Natural killer cell (primary cell): ENCODE data around the gene ZSCAN22. TPM values are rescaled to one million over a fixed set of nuclear protein-coding genes. Genes with fewer than 3 reads are reported as not detected.
A peak's percentile ranks its signal among the peaks of the same experiment; 100 is the strongest.

Experiments used
- ATAC-seq, 3 donors: fragments of 150-1000 bp in 2 of 3; fragments of 200-7000 bp in 1 of 3; cut with Tn5 transposase; 1 replicate in 1 of 3; 2 replicates in 2 of 3; pipeline ENCODE4 v1.10.0; 2021; ENCODE audit warnings: mild to moderate bottlenecking in 2 of 3, moderate library complexity in 2 of 3
- DNase-seq, 2 donors: peaks; one replicate each; pipeline versions ENCODE4 v3.0.0 to v3.0.0-alpha.2; 2013 to 2021; ENCODE audit warnings: mixed read lengths in 1 of 2
- H3K27ac ChIP-seq: one replicate; pipeline ENCODE4 v1.5.1; 2013; ENCODE audit warnings: mild to moderate bottlenecking, low read length
- H3K27me3 ChIP-seq: one replicate; pipeline ENCODE4 v1.6.1; 2013; ENCODE audit warnings: low read length; ENCODE audit not compliant: control insufficient read depth, insufficient read depth
- H3K36me3 ChIP-seq: one replicate; pipeline ENCODE4 v1.6.1; 2013; ENCODE audit warnings: low read length; ENCODE audit not compliant: control insufficient read depth, insufficient read depth
- H3K4me1 ChIP-seq: one replicate; pipeline ENCODE4 v1.6.1; 2013; ENCODE audit warnings: low read length; ENCODE audit not compliant: control insufficient read depth, insufficient read depth
- H3K4me3 ChIP-seq: one replicate; pipeline ENCODE4 v1.5.1; 2013; ENCODE audit warnings: low read length
- H3K9me3 ChIP-seq: one replicate; pipeline ENCODE4 v1.6.1; 2013; ENCODE audit warnings: low read length; ENCODE audit not compliant: control insufficient read depth, insufficient read depth
- H3K27ac Mint-ChIP-seq, 2 donors: one replicate each; pipeline ENCODE4 v1.8.0; 2022; ENCODE audit warnings: mild to moderate bottlenecking in 2 of 2, mixed read lengths in 2 of 2, moderate library complexity in 1 of 2
- H3K27me3 Mint-ChIP-seq, 2 donors: one replicate each; pipeline ENCODE4 v1.8.0; 2022; ENCODE audit warnings: low read depth in 2 of 2, mixed read lengths in 2 of 2
- H3K36me3 Mint-ChIP-seq: one replicate; pipeline ENCODE4 v1.8.0; 2022; ENCODE audit warnings: mixed read lengths
- H3K4me1 Mint-ChIP-seq, 2 donors: one replicate each; pipeline ENCODE4 v1.8.0; 2022; ENCODE audit warnings: mixed read lengths in 2 of 2
- H3K4me3 Mint-ChIP-seq: one replicate; pipeline ENCODE4 v1.8.0; 2022; ENCODE audit warnings: mild to moderate bottlenecking, moderate library complexity, mixed read lengths
- H3K9me3 Mint-ChIP-seq, 2 donors: one replicate each; pipeline ENCODE4 v1.8.0; 2022; ENCODE audit warnings: mixed read lengths in 2 of 2
- WGBS: methylation state at CpG from one replicate; pipeline ENCODE4 v1.1.7; 2013; ENCODE audit warnings: missing lambda C conversion rate; ENCODE audit not compliant: insufficient coverage; 5-methylcytosine and 5-hydroxymethylcytosine counted together
- intact Hi-C: fragments of 100-400 bp; cut with micrococcal nuclease; formaldehyde crosslinking; loops from one replicate; pipeline ENCODE4 v1.14.2; 2022
- total RNA-seq, 4 donors: library from RNA; stranded (reverse); fragments of 120-200 nt in 1 of 4; gene quantifications; one replicate each; pipeline versions ENCODE4 v1.2.3 to v1.2.4, GENCODE V29; 2013 to 2022
- TF ChIP-seq, protein P1 (sequence below): fragments of 200-600 bp; IDR thresholded peaks from one replicate; pipeline ENCODE4 v1.8.0; 2022; ENCODE audit warnings: antibody characterized with exemption

The ZSCAN22 gene
- total RNA-seq, 3 donors from 2014 or later (not counting 1 experiment from before 2014, with no cell fraction given): 2.9 to 4.8 (median 3.2) TPM

DNA sequence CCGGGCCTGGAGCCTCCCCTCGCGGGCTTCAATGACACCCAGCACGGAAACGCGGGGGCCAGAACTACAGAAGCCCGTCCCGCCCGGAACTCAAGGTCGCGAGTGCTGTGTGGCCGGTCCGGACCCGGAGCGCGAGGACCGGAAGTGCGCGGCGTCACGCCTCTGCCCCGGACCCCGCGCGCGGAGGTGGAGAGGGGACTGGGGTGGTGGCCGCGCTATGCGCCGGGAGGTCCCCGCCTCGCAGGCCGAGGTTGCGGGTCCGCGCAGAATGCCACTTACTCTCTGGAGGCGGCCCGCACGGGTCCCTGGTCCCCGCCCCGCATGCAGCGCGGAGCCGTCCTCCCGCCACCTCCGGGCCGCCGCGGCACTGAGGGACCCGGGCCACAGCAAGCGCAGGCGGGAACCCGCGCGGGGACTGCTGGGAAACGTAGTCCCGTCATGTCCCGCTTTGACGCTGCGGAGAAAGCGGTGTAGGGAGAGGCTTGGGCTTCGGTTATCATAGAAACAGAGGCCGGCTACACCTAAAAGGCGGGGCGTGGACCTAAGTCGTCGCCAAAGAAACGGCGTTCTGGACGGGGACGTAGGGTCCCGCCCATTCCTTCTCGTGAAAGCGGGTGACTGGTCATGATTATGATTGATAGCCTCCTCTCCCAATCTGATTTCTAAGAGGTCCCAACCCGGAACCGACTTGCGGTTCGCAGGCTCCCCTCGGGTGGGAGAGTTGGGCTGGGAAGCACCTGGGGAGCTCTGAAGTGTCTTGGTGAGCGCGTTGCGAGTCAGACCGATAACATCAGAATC lies 54.1 kb downstream of the ZSCAN22 start, which contains the start of gene ZNF837:
TSS of gene ZNF837 (minus strand) at position 369 of the 798 bp plus-strand sequence. CDS start 11,698 bp downstream, outside the sequence.
- Histone ChIP-seq H3K4me1 (peaks cover 36% of the 10 kb centered on the region), H3K4me3 (peak within 1 kb of the TSS; percentile 50), H3K27me3 (no peaks in the 10 kb centered on the region), H3K27ac (peak within 1 kb of the TSS; percentile 92), H3K9me3 (no peaks in the 10 kb centered on the region), H3K36me3 (no peaks in the 10 kb centered on the region)
- under 1% methylated on average over 83 of the region's 83 CpGs for WGBS
- Mint-ChIP-seq H3K4me3 (peak within 1 kb of the TSS; percentile 89), H3K27ac (peak within 1 kb of the TSS; percentile 93 to 94), H3K9me3 (no peaks in the 10 kb centered on the region), H3K36me3 (no peaks in the 10 kb centered on the region), H3K27me3 (no peaks in the 10 kb centered on the region), H3K4me1 (peaks cover 13 to 28% of the 10 kb centered on the region in 2 donors)
- DNase-seq: peak; percentile 95 to 100
- intact Hi-C loops: loop anchor here (1.0 to 10.0 kb wide), 6 partner anchors 20 to 196 kb away; partner anchors contain the start of genes ERVK3-1, ZNF132, ZNF274 and ZNF324
- peak; percentile 85 to 94 (median 86) for ATAC-seq
- TF ChIP-seq, protein P1, sequence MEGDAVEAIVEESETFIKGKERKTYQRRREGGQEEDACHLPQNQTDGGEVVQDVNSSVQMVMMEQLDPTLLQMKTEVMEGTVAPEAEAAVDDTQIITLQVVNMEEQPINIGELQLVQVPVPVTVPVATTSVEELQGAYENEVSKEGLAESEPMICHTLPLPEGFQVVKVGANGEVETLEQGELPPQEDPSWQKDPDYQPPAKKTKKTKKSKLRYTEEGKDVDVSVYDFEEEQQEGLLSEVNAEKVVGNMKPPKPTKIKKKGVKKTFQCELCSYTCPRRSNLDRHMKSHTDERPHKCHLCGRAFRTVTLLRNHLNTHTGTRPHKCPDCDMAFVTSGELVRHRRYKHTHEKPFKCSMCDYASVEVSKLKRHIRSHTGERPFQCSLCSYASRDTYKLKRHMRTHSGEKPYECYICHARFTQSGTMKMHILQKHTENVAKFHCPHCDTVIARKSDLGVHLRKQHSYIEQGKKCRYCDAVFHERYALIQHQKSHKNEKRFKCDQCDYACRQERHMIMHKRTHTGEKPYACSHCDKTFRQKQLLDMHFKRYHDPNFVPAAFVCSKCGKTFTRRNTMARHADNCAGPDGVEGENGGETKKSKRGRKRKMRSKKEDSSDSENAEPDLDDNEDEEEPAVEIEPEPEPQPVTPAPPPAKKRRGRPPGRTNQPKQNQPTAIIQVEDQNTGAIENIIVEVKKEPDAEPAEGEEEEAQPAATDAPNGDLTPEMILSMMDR: no peak

DNA sequence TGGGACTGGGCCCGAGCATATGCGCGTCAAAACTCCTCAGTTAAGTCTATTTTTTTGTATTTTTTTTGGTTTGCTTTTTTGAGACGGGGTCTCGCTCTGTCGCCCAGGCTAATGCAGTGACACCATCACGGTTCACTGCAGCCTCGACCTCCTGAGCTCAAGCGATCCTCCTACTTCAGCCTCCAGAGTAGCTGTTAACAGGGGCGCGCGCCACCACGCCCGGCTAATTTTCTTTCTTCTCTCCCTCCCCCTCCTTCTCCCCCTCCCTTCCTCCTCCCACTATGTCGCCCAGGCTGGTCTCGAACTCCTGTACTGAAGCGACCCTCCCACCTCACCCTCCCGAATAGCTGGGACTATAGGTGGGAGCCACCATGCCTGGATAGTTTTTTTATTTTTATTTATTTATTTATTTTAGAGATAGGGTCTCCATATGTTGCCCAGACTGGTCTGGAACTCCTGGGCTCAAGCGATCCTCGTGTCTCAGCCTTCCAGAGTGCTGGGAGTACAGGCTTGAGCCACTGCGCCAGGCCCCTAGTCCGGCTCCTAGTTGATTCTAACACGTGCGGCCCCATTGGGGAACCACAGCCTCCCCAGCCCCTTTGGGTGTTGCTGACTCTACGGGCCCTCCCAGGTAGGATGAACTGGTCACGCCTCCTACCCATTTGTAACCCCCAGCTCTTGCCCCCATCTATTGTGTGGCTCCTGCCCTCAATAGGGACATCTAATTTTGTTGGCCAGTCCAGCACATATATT lies 54.8 kb downstream of the ZSCAN22 start:
- H3K27me3 ChIP-seq: no peaks in the 10 kb centered on the region
- peaks cover 13 to 36% of the 10 kb centered on the region in 2 donors for H3K4me1 Mint-ChIP-seq
- WGBS: 37% methylated on average over 22 of the region's 26 CpGs
- H3K27ac Mint-ChIP-seq: peak overlapping the region; percentile 93 to 94
- TF ChIP-seq, protein P1: no peak
- peaks cover 44% of the 10 kb centered on the region for H3K4me1 ChIP-seq
- intact Hi-C loops: loop anchor here (1.0 to 10.0 kb wide), 6 partner anchors 20 to 197 kb away; partner anchors contain the start of genes ERVK3-1, ZNF132, ZNF274 and ZNF324
- H3K27me3 Mint-ChIP-seq: no peaks in the 10 kb centered on the region
- ATAC-seq: no peak
- peak overlapping the region; percentile 50 for H3K4me3 ChIP-seq
- no peaks in the 10 kb centered on the region for H3K9me3 Mint-ChIP-seq
- no peaks in the 10 kb centered on the region for H3K36me3 Mint-ChIP-seq
- H3K36me3 ChIP-seq: no peaks in the 10 kb centered on the region
- peak overlapping the region; percentile 89 for H3K4me3 Mint-ChIP-seq
- H3K27ac ChIP-seq: peak overlapping the region; percentile 92
- no peaks in the 10 kb centered on the region for H3K9me3 ChIP-seq
- DNase-seq: no peak

DNA sequence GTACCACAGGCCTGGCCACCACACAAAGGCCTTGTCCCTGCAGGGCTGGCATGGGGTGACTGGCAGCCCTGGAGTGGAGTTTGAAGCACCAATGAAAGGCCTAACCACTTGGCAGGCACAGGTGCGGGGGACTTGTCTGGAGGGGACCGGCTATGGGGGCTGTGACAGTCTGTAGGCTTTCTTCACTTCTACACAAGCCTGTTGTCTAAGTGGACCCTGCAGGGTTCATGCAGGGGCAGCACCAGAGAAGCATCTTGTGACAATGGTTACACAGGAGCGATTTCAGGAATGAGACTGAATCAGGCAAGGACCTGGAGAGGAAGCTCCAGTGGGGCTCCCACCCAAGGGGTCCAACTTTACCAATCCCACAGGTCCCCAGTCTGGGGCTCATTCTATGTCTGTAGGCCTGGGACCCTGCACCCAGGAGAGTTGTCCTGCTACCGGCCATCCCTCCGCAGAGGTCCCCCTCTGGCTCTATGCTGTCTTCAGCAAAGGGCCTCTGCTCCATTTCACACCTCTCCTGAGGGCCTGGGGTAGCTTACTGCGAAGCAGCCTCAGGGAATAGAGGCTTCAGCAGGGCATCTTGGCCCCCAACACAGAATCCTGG lies 56.3 kb downstream of the ZSCAN22 start:
- Mint-ChIP-seq H3K9me3 (no peaks in the 10 kb centered on the region), H3K36me3 (no peaks in the 10 kb centered on the region), H3K27me3 (no peaks in the 10 kb centered on the region), H3K27ac (peak overlapping the region; percentile 93 to 94), H3K4me1 (peaks cover 26 to 51% of the 10 kb centered on the region in 2 donors), H3K4me3 (peak overlapping the region; percentile 74)
- peaks cover 3% of the 10 kb centered on the region for H3K36me3 ChIP-seq
- H3K27ac ChIP-seq: no peak overlapping the region
- H3K9me3 ChIP-seq: no peaks in the 10 kb centered on the region
- no peak overlapping the region for H3K4me3 ChIP-seq
- DNase-seq (no peak), ATAC-seq (no peak)
- TF ChIP-seq, protein P1: no peak
- WGBS: 96% methylated on average over 6 of the region's 6 CpGs
- intact Hi-C loops: loop anchor here (10.0 kb wide), 1 partner anchor 198 kb away; the partner anchor contains the start of gene ZNF274
- H3K27me3 ChIP-seq: no peaks in the 10 kb centered on the region
- peaks cover 55% of the 10 kb centered on the region for H3K4me1 ChIP-seq
